Measurements from ENCODE around the gene CCDC60.

Gene CCDC60

DNA sequence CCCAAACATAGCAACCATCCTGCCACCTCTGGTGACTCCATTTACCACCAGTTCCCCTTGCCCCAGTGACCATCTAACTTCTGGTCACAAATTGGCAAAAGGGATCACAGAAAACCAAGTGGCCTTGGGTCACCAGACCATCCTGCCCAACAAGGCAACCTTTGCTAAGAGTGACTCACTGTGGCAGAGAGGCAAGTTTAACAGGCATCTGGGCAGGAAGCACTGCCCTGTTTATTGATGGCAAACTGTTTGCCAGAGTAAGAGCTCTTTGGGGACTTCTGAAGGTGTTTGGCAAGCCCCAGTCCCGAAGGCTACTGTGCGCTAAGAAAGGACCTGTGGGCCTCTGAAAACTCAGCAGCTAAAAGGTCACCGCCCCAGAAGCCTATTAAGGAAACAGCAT is 230.9 kb downstream of the CCDC60 start:
- in situ Hi-C loops (cut with MboI; ENCODE audit: low sequenced_read_pairs, unreplicated experiment) = no loop called here
- TF ChIP-seq, protein P1, sequence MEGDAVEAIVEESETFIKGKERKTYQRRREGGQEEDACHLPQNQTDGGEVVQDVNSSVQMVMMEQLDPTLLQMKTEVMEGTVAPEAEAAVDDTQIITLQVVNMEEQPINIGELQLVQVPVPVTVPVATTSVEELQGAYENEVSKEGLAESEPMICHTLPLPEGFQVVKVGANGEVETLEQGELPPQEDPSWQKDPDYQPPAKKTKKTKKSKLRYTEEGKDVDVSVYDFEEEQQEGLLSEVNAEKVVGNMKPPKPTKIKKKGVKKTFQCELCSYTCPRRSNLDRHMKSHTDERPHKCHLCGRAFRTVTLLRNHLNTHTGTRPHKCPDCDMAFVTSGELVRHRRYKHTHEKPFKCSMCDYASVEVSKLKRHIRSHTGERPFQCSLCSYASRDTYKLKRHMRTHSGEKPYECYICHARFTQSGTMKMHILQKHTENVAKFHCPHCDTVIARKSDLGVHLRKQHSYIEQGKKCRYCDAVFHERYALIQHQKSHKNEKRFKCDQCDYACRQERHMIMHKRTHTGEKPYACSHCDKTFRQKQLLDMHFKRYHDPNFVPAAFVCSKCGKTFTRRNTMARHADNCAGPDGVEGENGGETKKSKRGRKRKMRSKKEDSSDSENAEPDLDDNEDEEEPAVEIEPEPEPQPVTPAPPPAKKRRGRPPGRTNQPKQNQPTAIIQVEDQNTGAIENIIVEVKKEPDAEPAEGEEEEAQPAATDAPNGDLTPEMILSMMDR (IDR thresholded peaks at IDR 0.05; ENCODE audit: borderline replicate concordance, control extremely low read depth, extremely low read depth, insufficient read depth, missing control alignments) = no peak
- no peak for DNase-seq (ENCODE audit: low spot score)

- in situ Hi-C loops (cut with MboI; ENCODE audit: low sequenced_read_pairs, unreplicated experiment) = no loop called here
- no peak for DNase-seq (ENCODE audit: low spot score)
- TF ChIP-seq, protein P1 (IDR thresholded peaks at IDR 0.05; ENCODE audit: borderline replicate concordance, control extremely low read depth, extremely low read depth, insufficient read depth, missing control alignments) = no peak
These were observed 236.2 kb downstream of the CCDC60 start for GRCh38 chr12:119570771-119571170.

GRCh38 chr12:119573086-119573485 is 238.6 kb downstream of the CCDC60 start:
- DNase-seq (ENCODE audit: low spot score) = no peak
- in situ Hi-C loops (cut with MboI; ENCODE audit: low sequenced_read_pairs, unreplicated experiment) = no loop called here
- TF ChIP-seq, protein P1 (IDR thresholded peaks at IDR 0.05; ENCODE audit: borderline replicate concordance, control extremely low read depth, extremely low read depth, insufficient read depth, missing control alignments) = no peak

DNA sequence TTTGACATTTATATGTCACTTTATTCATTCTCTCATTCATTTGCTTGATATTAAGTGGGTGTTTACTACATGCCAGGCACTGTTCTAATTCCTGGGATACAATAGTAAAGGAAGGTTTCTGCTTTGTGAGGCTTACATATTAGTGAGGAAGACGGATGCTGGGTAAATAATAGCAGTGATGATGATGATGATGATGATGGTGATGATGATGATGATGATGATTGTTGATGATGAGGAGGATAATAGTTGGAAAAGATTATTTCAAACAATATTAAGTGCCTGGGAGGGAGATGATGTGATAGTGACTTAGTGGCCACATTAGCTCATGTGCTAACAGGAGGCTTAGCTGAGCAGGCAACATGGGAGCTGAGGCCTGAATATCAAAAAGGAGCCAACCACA is 239.7 kb downstream of the CCDC60 start:
- TF ChIP-seq, protein P1 (IDR thresholded peaks at IDR 0.05; ENCODE audit: borderline replicate concordance, control extremely low read depth, extremely low read depth, insufficient read depth, missing control alignments) = no peak
- in situ Hi-C loops (cut with MboI; ENCODE audit: low sequenced_read_pairs, unreplicated experiment) = no loop called here
- no peak for DNase-seq (ENCODE audit: low spot score)

DNA sequence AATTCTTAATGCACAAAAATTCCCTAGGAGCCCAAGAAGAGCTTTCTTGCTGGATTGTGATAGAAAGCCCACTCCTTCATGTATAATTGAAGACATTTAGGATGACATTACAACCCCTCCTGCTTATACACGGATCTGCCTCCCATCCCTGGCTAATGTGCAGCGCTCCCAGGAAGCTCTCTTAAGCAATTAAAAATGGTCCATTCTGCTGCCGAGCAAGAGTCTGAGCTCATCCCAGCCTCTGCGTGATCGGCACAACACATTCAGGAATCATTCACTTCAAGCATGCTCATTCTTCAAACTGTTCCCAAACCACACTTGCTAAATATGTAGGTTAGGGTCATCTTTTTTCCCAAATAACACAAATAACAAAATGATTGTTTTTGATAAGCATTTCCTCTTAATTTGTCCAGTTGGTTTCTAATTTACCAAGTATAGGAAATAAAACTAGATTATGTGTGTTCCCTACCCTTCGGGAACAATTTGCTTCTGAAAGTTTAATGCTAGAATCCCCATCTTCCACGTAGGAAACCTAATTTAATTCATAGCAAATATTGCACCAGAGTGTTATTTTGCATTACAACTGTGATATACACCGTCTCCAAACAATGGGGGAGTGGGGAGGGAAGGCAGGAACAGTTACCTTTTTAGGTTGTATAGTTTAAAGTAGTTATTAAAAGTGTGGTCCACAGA is 241.7 kb downstream of the CCDC60 start:
- TF ChIP-seq, protein P1 (IDR thresholded peaks at IDR 0.05; ENCODE audit: borderline replicate concordance, control extremely low read depth, extremely low read depth, insufficient read depth, missing control alignments) = no peak
- in situ Hi-C loops (cut with MboI; ENCODE audit: low sequenced_read_pairs, unreplicated experiment) = no loop called here
- DNase-seq (ENCODE audit: low spot score) = no peak

DNA sequence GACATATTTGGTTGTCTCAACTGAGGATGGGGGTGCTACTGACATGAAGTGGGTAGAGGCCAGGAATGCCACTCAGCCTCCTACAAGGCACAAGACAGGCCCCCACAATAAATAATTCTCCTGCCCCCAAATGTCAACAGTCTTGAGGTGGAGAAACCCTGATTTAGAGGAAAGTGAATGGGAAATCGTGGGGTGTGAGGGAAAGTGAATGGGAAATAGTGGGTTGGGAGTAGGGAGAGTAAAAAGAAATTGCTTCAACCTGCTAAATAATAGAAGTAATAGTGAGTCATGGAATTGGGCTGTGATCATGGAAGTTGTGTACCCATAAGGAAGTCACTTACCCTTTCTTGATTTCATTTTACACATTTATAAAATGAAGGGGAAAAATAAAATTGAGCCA is 242.4 kb downstream of the CCDC60 start:
- in situ Hi-C loops (cut with MboI; ENCODE audit: low sequenced_read_pairs, unreplicated experiment) = no loop called here
- DNase-seq (ENCODE audit: low spot score) = no peak
- TF ChIP-seq, protein P1 (IDR thresholded peaks at IDR 0.05; ENCODE audit: borderline replicate concordance, control extremely low read depth, extremely low read depth, insufficient read depth, missing control alignments) = no peak
